Fibroblast of skin of left quadriceps (primary cell): ENCODE data around the gene SC5D.

Experiments
- DNase-seq, 2 experiments: peaks; one replicate each; pipeline ENCODE4 v3.0.0-alpha.2; 2013; ENCODE audit warnings: low read depth in 2 of 2

Gene SC5D, protein sequence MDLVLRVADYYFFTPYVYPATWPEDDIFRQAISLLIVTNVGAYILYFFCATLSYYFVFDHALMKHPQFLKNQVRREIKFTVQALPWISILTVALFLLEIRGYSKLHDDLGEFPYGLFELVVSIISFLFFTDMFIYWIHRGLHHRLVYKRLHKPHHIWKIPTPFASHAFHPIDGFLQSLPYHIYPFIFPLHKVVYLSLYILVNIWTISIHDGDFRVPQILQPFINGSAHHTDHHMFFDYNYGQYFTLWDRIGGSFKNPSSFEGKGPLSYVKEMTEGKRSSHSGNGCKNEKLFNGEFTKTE

DNA sequence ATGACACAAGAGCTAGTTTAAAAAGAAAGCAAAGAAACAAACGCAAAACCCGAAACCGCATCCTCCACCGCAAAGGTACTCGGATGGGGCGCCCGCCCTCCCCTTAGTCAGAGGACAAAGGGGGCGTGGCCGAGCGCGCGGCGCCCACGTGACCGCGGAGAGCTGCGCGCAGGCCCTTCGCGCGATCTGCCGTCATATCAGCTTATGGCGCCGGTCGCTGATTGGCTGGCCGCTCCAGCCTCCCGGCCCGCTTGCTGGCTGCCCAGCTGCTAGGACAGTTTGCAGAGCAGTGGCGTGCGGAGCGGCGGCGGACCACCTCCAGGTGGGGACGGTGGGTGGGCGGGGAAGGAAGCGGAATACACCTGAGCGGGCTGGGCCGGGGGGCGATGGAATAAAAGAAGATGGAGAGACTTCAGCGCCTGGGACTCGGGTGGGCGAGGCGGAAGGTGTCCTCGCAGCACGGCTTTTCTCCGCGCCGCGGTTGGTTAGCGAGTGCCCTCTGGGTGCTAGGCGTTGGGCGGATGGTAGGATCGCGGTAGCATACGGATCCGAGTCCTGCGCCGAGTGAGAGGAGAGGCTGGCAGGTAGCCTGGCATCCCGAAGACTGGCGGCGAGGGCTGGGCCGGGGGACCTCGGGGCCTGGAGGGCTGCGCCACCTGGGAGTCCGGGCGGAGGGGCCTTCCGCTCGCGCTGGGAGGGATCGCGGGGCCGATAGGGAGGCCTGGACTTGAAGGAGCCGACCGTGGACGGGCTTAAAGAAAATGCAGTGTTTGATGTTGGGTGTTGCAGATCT, at the start of gene SC5D:
SC5D (plus strand) TSS at position 277 of the 793 bp plus-strand sequence. CDS start 10,605 bp downstream, outside the sequence.
- DNase-seq = peak; percentile 75 to 77

DNA sequence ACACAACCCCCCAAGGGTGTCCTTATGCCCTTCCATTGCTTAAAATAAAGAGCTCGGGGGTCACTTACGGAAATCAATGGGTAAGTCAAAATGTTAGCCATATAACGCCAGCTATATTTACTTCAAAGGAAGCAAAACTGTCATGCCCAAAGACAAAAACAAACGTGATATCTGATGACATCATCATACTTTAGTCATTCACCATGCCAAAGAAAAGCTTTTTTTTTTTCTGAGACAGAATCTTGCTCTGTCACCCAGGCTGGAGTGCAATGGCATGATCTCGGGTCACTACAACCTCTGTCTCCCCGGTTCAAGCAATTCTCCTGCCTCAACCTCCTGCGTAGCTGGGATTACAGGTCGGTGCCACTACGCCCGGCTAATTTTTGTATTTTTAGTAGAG, 47.7 kb upstream of the SC5D start:
- no peak for DNase-seq

DNA sequence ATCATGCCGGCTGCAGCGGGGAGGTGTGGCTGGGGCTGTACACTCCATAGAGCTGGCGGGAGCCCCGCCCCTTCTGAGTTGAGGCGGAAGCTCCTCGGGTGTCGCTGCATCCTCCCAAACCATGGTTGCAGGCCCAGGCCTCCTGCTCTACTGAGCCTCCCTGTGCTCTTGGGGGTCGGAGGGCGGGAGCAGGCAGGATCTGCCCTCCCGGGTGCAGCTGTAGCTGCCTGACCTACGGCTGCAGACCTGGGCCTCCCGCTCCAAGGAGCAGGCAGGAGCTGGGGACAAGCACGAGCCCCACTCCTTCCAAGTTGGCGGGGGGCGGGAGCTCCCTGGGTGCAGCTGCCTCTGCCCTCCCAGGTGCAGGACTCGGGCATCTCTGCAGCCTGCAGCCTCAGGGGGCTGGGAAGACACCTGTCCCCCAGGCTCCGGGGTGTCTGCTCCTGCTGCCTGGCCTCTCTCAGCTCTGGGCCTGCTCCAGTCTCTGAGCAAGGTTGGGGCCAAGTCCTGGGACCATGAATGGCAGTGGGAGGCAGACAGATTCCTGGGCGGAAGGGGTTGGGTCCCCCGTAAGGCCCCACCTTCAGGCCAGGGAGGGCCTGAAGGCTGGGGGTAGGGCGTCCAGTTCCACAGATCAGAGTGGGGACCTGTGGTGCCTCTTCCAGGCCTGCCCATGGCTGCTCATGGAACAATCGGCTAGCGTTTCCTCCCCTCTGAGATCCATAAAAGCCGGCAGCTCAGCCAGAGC, 46.4 kb upstream of the SC5D start:
- DNase-seq = no peak

DNA sequence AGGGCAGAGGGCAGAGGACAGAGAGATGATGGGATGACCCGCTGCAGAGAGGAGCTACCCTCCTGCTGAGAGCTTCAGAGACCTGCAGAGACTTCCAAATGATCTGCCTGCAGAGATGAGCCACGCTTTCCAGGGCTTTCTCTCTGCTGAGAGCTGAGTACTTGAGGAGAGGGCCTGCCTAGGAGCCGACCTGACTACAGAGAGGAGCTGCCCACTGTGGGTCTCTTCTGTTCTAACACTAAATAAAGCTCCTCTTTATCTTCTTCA, 45.9 kb upstream of the SC5D start:
- no peak for DNase-seq

DNA sequence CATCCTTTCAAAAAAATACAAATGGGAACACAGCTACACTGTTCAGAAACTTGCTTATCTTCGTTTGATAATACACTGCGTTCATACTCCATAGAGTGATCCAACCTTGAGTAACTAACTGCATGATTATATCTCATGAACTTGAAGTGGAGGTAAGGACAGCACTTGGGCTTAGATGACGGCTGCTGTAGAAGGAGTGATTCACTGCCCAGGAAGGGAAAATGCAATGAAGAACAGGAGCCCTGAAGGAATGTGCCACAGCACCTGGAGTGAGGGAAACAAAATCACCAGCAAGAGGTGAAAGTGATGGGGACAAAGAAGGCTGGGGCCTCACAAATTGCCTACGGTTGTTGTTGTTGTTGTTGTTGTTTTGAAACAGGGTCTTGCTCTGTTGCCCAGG, 44.1 kb upstream of the SC5D start:
- DNase-seq = no peak

DNA sequence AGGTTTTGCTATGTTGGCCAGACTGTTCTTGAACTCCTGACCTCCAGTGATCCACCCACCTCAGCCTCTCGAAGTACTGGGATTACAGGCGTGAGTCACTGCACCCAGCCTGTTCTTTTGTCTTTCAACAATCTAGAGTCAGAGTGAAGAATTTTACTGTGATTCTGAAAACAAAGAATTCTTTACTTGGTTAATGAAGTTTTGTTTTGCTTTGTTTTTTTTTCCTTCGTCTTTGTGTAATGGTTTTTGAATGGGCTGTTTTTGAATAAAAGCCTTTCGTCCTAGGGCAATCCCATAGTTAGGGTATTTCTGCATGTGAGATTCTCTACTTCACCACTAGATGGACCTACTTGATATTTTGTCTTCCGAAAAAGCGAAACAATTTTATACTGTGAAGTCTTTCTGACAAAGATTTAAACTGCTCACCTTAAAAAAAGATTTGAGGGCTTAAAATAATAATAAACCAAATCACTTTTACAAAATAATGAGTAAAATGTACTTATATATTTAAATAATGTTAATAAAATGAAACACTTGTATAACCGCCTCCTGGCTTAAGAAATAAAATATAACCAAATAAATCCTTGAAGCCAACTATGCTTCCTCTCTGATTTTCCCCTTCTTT, 43.4 kb upstream of the SC5D start:
- peak in 1 of 2 experiments; percentile 34 for DNase-seq

DNA sequence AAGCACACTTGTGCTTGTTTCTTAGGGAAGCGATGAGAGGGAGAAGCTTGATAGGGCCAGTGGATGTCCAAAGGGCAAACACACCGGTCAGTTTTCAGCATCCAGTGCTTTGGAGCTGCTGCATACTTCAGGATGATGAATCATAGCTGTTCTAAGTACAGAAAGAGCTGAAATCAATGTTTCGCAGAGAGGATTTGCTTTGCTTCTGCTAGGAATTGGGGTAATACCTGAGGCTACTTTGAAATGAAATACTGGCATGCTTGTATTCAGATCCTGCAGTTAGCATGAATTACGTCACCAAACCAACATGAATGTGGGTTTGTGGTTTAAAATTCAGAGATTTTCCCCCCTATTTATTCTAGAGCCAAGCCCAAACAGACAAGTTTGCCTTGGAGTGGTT, 41.7 kb upstream of the SC5D start:
- no peak for DNase-seq

DNA sequence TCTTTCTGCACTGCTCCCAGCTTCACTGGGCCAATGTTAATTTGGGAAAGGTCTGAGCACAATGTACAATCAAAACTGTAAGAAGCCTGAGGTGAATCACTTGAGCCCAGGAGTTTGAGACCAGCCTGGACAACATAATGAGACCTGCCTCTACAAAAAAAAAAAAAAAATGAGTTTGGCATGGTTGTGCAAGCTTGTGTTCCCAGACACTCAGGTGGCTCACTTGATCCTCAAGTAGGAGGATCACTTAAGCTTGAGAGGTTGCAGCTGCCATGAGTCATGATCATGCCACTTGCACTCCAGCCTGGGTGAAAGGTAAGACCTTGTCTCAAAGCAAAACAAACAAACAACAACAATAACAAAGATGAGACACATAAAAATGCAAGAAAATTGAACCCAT, 38.6 kb upstream of the SC5D start:
- DNase-seq = no peak

DNA sequence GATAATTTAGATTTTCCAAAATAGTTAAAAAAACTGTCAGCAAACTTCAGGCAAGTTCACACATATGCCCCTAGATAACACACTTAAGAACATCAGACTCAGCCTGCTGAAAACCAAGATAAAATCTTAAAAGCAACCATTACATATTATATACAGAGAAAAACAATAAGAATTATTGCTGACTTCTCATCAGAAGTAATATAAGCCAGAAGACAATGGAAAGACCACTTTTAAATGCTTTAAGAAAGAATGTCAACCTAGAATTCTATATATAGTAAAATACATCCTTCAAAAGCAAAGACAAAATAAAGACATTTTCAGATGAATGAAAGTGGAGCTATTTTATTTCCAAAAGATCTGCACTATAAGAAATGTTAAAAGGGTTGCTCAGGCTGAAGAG, 37.8 kb upstream of the SC5D start:
- DNase-seq = no peak

DNA sequence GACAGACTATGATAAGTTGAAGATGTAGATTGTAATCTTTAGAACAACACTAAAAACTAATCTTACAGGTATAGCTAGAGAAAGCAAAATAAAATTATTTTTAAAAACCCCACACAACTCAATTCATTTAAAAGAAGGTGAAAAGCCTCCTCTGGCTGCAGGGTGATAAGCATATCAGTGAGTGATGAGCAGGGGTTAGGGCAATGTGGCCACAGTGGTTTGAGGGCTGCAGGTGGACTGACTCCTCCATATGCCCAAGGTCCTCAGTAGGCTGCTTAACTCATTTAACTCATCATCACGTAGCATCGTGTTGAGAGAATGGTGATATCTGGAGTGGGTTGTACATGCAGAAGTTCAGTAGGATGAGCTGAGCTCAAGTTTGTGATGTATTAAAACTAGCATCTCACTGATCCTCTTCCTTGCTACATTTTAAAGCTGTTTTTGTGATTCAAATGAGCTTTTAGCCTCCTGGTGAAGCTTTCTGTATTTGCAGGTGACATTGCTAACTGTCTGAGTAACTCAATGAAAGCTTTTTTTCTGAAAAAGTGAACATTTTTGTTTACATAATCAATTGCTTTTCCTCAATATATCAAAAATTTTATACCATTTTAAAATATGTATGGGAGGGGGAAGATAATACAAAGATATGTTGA, 37.0 kb upstream of the SC5D start:
- DNase-seq = no peak

DNA sequence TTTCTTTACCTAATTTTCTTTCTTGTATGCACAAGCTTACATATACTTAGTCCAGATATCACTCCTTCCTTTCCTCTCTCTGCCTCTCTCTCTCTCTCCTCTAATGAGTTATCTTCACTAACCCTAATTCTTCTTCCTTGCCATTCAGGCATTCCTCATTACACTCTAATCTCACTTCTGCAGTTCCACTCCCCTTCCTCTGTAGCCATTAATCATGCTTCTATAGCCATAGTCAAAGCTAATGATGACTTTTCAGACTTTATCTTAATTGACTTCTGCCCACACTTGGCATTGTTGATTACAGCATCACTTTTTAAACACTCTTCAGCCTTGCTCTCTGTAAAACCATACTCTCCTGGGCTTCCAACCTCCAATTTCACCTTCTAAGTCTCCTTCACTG, 35.3 kb upstream of the SC5D start:
- no peak for DNase-seq

DNA sequence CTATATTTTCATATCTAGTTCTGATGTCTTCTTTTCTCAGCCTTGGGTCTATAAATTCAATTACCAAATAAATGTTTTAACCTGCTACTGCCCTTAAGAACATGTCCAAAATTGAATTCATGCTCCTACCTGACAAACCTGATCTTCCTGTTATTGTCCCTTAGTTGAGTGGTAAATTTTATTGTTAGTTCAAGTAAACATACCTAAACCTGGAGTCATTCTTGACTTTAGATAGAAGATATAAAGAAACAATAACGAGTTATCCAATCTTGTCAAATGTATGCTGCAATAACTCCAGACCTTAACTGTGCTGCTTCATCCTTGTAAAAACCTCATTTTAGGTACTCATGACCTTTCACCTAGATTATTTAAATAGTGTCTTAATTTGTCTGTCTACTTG, 34.6 kb upstream of the SC5D start:
- DNase-seq = no peak

DNA sequence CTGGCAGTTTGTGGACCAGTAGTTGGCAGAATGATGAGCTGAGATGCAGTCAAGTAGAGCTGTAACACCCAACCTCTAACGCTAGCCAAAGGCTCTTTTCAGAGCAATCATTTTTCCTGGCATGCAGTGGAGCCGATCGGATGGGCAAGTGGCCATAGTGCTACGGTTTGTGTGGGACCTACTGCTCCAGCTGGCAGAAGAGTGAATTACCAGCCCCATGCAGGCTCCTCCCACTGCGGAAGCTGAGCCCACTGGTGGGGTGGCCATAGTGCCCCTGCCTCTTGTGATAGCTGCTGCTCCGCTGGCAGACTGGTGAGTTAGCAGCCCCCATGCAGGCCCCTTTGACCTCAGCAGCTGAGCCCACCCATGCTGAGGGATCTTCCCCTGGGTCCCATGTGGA, 27.0 kb upstream of the SC5D start:
- no peak for DNase-seq

DNA sequence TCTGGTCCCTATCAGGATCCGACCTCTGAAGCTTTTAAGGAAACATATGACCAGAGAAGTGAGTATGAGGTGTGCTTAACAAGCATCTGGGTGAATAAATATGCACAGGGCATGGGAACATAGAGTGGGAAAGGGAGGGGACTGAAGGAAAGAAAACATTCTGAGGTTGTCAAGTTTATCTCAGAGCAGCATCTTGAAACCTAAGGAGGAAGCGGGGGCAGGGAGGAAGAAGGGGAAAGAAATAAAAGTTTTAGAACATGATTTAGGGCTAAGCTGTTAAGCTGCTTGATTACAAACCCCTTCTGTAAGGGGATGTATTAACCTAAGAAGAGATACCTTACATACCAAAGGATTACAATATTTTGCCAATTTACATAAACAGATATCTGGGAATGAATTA, 24.0 kb upstream of the SC5D start:
- no peak for DNase-seq

DNA sequence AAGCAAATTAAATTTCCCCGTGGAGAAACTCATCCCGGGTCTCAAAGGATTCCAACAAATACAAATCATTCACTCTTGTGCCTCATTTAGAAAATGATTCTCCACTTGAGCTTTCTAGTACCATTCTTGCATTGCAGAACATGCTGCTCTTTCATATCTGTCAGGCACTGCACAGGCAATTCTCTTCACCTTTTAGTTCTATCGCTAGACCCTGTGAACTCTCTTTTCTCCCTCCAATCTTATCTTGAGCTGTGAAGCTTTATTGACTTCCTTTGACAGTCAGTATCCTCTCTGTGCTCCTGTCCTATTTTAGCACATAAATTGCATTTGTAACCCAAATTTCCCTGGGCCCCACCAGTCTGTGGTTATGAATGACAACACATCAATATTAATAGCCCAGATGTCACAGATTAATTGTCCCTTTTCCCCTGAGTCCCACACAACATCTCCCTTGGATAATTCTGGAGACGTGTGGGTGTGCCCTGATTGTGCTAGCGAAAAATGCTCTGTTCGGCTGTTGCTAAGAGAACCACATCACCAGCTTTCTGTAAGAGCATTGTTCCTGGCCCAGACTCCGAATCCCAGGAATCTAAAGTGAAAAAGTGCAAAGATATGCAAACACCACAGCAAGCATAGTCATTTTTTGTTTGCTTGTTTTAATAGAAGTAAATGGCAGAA, 22.4 kb upstream of the SC5D start:
- no peak for DNase-seq

DNA sequence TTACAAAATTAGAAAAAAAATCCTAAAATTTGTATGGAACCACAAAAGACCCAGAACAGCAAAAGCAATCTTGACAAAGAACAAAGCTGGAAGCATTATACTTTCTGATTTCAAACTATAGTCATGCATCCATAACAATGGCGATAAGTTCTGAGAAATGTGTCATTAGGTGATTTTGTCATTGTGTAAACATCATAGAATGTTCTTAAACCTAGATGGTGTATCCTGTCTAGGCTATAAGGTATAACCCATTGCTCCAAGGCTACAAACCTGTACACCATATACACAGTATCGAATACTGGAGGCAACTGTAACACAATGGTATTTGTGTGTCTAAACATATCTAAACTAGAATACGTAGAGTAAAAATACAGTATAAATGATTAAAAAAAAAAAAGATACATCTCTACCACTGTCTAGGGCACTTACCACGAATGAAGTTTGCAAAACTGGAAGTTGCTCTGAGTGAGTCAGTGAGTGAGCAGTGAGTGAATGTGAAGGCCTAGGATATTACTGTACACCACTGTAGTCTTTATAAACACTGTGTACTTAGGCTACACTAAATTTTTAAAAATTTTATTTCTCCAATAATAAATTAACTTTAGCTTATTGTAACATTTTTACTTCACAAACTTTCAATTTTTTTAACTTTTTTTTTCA, 18.1 kb upstream of the SC5D start:
- DNase-seq = no peak

DNA sequence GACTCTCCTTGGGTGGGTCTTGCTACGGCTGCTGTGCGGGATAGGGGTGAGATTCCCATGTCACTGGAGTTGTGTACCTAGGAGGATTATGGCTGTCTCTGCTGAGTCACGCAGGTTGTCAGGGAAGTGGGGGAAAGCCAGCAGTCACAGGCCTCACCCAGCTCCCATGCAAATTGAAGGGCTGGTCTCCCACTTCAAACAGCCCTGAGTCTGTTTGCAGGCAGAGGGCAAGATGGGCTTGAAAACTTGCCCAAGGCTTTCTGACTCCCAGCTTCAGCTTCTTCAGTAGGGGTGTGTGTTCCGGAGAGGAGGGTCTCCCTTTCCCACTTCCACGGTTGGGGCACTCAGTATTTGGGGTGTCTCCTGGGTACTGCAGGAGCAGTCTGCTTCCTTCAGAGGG, 10.9 kb upstream of the SC5D start:
- DNase-seq = no peak

DNA sequence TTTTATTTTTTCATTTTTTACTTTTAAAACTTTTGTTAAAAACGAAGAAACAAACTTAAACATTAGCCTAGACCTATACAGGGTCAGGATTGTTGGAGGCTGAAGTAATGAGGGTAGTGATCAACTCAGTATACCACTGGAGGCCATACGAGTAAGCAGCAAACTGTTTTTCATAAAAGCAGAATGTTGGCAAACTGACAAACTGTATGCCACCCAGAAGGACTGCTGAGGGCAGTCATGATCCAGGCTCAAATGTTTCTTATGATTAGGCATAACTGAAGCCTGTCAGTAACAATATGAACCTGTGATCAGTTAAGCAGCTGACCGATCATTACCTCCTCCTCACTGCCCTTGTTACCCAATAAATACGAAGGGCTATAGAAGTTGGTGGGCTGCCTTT, 10.2 kb upstream of the SC5D start:
- DNase-seq = no peak

DNA sequence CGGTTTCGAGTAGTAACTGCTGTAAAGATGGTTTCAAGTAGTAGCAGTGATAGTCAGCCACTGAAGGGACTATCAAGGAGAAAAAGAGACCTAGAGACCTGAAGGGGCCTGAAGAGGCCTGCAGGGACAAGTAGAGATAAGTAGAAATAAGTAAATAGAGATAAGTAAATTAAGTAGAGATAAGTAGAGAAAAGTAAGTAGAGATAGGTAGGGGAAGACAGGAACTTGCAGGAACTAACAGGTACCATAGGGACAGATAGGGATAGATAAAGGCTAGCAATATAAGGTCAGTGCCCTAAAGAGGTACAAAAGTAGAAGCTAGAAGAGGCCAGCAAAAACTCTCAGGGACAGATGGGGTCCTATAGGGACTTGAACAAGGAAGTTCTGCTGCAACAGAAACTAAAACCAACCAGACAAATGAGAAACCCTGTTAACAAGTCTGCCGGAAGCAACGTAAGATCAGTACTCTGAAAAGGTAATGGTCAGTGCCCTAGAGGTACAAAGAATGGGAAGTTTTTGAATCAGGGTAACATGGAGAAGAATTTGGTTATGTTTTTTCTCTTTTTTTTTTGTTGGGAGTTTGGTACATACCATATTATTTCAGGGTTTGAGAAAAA, 9.6 kb upstream of the SC5D start:
- no peak for DNase-seq

DNA sequence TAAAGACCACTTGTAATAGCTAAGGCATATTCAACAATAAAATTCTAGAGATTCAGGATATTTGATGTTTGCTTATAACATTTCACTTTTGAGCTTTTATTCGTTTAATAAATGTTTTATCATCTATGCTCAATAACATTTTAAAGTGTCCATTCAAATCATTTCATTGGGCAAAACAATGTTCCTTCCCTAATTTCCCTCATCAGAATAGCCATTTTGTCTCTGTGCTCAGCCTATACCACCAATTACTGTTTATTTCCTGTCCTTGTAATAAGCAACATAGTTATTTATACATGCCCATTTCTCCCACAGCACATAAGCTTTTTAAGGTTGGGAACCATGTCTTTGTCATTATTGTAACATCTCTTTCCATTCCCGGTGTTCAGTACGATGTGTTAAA, 1.3 kb upstream of the SC5D start:
- DNase-seq = no peak
